Gastrocnemius medialis (tissue), 4 donors: ENCODE results near the gene RPS23. TPM values are rescaled to one million over a fixed set of nuclear protein-coding genes. Genes with fewer than 3 reads are reported as not detected.

Experiments used
- ATAC-seq, 2 donors: fragments of 150-250 bp; one replicate each; pipeline ENCODE4 v1.9.1; 2016
- DNase-seq, 2 donors: peaks; one replicate each; pipeline ENCODE4 v3.0.0-alpha.2; 2019
- H3K27ac ChIP-seq, 4 donors: fragments of 200-600 bp; sonication (generic); 1 replicate in 1 of 4; 2 replicates in 3 of 4; pipeline ENCODE4 v1.5.1; 2016 to 2018; ENCODE audit warnings: mild to moderate bottlenecking in 2 of 4, moderate library complexity in 1 of 4
- H3K27me3 ChIP-seq, 3 donors: fragments of 200-600 bp; sonication (generic) in 2 of 3; 1 replicate in 1 of 3; 2 replicates in 2 of 3; pipeline versions ENCODE4 v1.5.1 to v1.6.0; 2016 to 2019; ENCODE audit warnings: mild to moderate bottlenecking in 1 of 3, moderate library complexity in 1 of 3
- H3K36me3 ChIP-seq, 2 donors: fragments of 200-600 bp; sonication (generic) in 1 of 2; one replicate each; pipeline ENCODE4 v1.5.1; 2017 to 2018
- H3K4me1 ChIP-seq, 2 donors: fragments of 200-600 bp; sonication (generic) in 1 of 2; one replicate each; pipeline ENCODE4 v1.5.1; 2016 to 2017; ENCODE audit warnings: mild to moderate bottlenecking in 2 of 2
- H3K4me3 ChIP-seq, 4 donors: fragments of 200-600 bp; sonication (generic) in 3 of 4; 1 replicate in 1 of 4; 2 replicates in 3 of 4; pipeline ENCODE4 v1.5.1; 2016 to 2019; ENCODE audit warnings: mild to moderate bottlenecking in 2 of 4
- H3K9me3 ChIP-seq, 3 donors: fragments of 200-600 bp; sonication (generic) in 2 of 3; 1 replicate in 1 of 3; 2 replicates in 2 of 3; pipeline ENCODE4 v1.5.1; 2016 to 2019
- CTCF ChIP-seq, 5 experiments: fragments of 450-650 bp in 3 of 5; fragments of 200-600 bp in 2 of 5; sonication (generic) in 2 of 5; IDR thresholded peaks in 4 of 5; conservative IDR thresholded peaks in 1 of 5; 1 replicate in 4 of 5; 2 replicates in 1 of 5; pipeline ENCODE4 v1.5.1; 2016 to 2019; ENCODE audit warnings: antibody characterized with exemption in 5 of 5, mild to moderate bottlenecking in 3 of 5, moderate library complexity in 3 of 5
- POLR2A ChIP-seq, 2 donors: fragments of 450-650 bp; IDR thresholded peaks; one replicate each; pipeline ENCODE4 v1.6.1; 2017; ENCODE audit warnings: antibody characterized with exemption in 2 of 2, mild to moderate bottlenecking in 2 of 2, moderate library complexity in 2 of 2
- in situ Hi-C, 4 donors: fragments of 200-750 bp; cut with MboI; loops; one replicate each; pipeline versions ENCODE4 v1.15.0 to v1.8.0; 2017; ENCODE audit warnings: low sequenced_read_pairs in 4 of 4
- intact Hi-C: fragments of 100-400 bp; cut with DNase I; formaldehyde crosslinking; loops from one replicate; pipeline ENCODE4 v1.15.1; 2023; ENCODE audit warnings: low total_unique reads
- total RNA-seq, 4 donors: library from RNA; depleted of rRNA; stranded (reverse); fragments of >200 nt; gene quantifications; one replicate each; pipeline versions ENCODE4 v1.1.0 to v1.2.3, GENCODE V29; 2016

Gene RPS23
- 1,000 to 10,000 TPM; 3,129 to 4,184 (median 3,721) TPM for total RNA-seq

GRCh38 chr5:82277987-82278710 is at the start of gene RPS23:
Gene RPS23, minus strand, starts transcription at chr5:82278354. Its CDS starts 31 bp downstream, at chr5:82278323.
- intact Hi-C loops (no loop called here), in situ Hi-C loops (no loop called here)
- peaks cover 9 to 40% of the 10 kb centered on the region in 2 donors for H3K4me1 ChIP-seq
- ATAC-seq = peak; percentile 98
- H3K9me3 ChIP-seq = no peaks in the 10 kb centered on the region
- no peaks in the 10 kb centered on the region for H3K27me3 ChIP-seq
- TF ChIP-seq CTCF (IDR thresholded peaks at IDR 0.05 in 4 of 5, conservative IDR thresholded peaks at IDR 0.05 in 1 of 5) (peak in 1 of 5 experiments; percentile 24), POLR2A (IDR thresholded peaks at IDR 0.05) (peak; percentile 70 to 77)
- H3K4me3 ChIP-seq = peak within 1 kb of the TSS; percentile 67 to 100 (median 87)
- peak within 1 kb of the TSS; percentile 79 to 90 (median 84) for H3K27ac ChIP-seq
- peak; percentile 81 to 89 for DNase-seq
- peaks cover 0 to 31% of the 10 kb centered on the region in 2 donors for H3K36me3 ChIP-seq

- Histone ChIP-seq H3K27ac (no peak overlapping the region), H3K4me1 (peaks cover 0 to 9% of the 10 kb centered on the region in 2 donors), H3K36me3 (no peaks in the 10 kb centered on the region), H3K9me3 (no peaks in the 10 kb centered on the region), H3K27me3 (no peaks in the 10 kb centered on the region), H3K4me3 (no peak overlapping the region)
- intact Hi-C loops = no loop called here
- no peak for ATAC-seq
- TF ChIP-seq CTCF (IDR thresholded peaks at IDR 0.05 in 4 of 5, conservative IDR thresholded peaks at IDR 0.05 in 1 of 5) (no peak), POLR2A (IDR thresholded peaks at IDR 0.05) (no peak)
- DNase-seq = no peak
- in situ Hi-C loops = loop anchor here in 1 of 4 donors (25.0 kb wide), 1 partner anchor 459 kb away; no protein-coding TSS in a partner anchor
Observed at GRCh38 chr5:82327941-82328340, 49.8 kb upstream of the RPS23 start.

- no peak overlapping the region for H3K4me3 ChIP-seq
- ATAC-seq = no peak
- no peaks in the 10 kb centered on the region for H3K36me3 ChIP-seq
- intact Hi-C loops = no loop called here
- peaks cover 0 to 4% of the 10 kb centered on the region in 2 donors for H3K4me1 ChIP-seq
- H3K9me3 ChIP-seq = no peaks in the 10 kb centered on the region
- in situ Hi-C loops = loop anchor here in 1 of 4 donors (25.0 kb wide), 1 partner anchor 461 kb away; no protein-coding TSS in a partner anchor
- no peak for TF ChIP-seq CTCF (IDR thresholded peaks at IDR 0.05 in 4 of 5, conservative IDR thresholded peaks at IDR 0.05 in 1 of 5)
- no peak for TF ChIP-seq POLR2A (IDR thresholded peaks at IDR 0.05)
- H3K27ac ChIP-seq = no peak overlapping the region
- no peak for DNase-seq
- H3K27me3 ChIP-seq = no peaks in the 10 kb centered on the region
Observed at GRCh38 chr5:82325996-82326395, 47.8 kb upstream of the RPS23 start.

DNA sequence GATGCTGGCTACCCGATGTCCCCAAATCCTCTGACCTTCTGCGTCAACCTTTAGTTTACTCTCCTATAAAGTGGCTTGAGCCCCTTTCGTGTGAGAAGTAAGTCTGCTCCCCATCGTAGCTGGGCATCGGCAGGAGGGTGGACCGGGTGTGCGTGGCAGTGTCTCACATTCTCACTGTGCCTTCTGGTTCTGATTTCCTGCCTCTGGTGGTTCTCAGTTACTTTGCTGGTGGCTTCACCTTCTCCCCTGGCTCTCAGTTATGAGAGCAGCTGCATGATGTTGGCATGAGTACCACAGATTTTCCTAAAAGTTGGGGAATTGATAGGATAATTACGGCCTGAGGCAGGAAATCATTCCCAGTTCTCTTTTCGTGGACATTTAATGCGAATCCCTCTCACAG is 47.0 kb upstream of the RPS23 start:
- TF ChIP-seq POLR2A (IDR thresholded peaks at IDR 0.05) (no peak), CTCF (IDR thresholded peaks at IDR 0.05 in 4 of 5, conservative IDR thresholded peaks at IDR 0.05 in 1 of 5) (no peak)
- intact Hi-C loops = no loop called here
- in situ Hi-C loops = loop anchor here in 1 of 4 donors (25.0 kb wide), 1 partner anchor 462 kb away; no protein-coding TSS in a partner anchor

More for the DNA sequence above, 47.0 kb upstream of the RPS23 start:
- no peaks in the 10 kb centered on the region for H3K36me3 ChIP-seq
- no peak overlapping the region for H3K4me3 ChIP-seq
- H3K4me1 ChIP-seq = no peaks in the 10 kb centered on the region
- H3K9me3 ChIP-seq = no peaks in the 10 kb centered on the region
- no peaks in the 10 kb centered on the region for H3K27me3 ChIP-seq
- ATAC-seq = no peak
- no peak overlapping the region for H3K27ac ChIP-seq
- DNase-seq = no peak
